GM19043 (cell line): Measurements from ENCODE around the gene CSNK1G3.

Source experiments
- ATAC-seq: cut with Tn5 transposase; IDR thresholded peaks from one replicate; pipeline ENCODE4 v1.9.1; 2021; ENCODE audit warnings: low read depth; ENCODE audit not compliant: unreplicated experiment

Gene CSNK1G3

DNA sequence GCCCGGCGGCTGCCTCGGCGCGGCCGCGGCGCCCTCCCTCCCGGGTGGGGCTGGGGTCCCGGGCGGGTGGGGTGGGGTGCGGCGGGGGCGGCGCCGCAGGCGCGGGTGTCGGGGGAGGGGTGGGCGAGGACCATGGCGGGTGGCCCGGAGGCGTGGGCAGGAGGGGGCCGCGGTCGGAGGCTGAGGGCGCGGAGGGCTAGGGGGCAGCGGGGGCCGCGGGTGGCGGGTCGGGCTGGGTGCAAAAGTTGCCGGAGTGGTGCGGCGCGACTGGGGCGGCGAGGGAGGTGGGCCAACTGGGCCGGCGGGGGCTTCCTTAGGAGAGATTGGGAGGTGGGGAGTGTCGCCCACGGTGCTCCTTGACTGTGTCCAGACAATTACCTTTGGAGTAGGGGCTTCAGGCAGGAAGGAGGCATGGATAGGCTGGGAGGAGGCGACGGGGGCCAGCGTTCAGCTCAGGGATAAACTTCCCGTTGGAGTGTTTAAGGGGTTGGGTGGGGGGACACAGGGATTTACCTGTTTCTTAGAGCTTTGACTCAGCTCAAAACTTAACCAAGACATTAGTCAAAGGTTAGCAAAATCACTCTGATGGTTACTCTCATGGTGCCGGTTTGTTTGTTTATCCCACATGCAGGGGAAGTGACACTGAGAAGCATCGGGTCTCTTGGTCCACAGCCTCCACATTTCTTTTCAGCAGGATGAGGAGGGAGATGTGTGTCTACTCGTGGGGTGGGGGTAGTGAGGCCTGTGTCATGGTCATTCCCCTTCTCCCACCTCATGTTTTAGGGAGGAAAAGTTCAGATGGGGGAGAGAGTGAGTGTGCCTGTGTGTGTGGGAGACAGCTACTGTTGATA, 859 bp downstream of the CSNK1G3 start:
- peak; percentile 35 for ATAC-seq

DNA sequence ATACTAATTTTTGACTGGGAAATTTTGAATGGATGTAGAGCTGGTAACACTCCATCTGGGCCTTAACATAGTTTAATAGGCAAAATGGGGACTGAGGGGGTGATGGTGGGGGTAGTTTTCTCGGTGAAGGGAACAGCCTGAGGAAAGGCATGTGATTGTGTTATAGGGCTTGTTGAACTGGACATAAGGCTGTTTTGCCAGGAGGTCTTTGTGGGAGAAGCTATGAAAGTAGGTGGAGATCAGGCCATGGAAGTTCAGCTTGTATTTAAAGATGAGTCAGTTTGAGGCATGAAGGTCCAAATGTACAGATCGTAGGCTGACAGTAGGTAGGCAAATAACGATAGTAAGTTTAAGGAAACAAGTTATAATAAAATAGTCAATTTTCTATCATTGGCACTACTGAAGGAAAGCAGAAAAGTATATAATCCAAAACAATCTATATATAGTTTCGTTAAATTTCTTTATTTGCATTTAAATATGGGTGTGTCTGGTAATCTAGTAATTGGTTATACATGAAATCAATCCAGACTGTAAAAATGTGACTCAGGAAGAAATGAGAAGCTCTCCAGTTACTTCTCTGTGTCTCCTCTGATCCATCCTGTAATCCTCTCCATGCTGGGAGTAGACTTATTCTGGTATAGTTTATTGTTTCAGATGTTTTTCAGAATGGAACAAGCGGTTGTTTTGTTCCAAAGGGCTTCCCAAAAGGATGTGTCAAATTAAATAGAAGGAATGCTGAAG, 2.8 kb downstream of the CSNK1G3 start:
- ATAC-seq = no peak

DNA sequence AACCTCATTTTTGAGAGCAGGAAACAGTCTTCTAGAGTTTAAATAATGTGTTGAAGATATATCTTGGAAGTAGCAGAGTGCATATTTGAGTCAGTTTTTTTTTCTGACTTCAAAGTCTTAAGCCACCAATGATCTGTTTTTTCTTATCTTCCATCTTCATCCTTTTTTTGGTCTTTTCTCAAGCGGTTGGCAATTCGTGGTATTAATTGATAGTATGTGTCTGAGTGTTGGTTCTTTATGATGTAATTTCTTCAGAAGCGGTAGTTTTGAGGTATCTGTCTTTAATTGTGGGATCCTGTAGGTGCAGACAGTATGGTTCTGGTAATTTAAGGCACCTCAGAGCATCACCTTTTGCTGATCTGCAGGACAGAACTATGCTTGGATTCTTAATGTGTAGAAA, 3.9 kb downstream of the CSNK1G3 start:
- no peak for ATAC-seq

DNA sequence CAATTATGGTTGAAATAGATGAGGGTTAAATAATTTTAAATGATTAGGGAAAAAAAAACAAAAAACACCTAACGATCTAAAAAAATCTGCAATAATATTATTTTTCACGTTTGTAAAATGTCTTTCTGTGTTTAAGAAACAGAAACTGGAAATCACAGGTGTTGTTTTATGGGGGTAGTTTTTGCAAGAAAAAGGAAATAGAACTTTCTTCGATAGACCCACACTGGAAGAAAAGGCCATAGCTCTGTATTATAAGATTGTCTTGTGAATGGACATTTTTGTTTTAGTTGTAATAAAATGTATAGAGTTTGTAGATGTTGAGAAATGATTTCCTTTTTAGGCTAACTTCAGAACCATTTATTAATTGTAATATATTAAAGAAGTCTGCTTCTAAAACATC, 5.5 kb downstream of the CSNK1G3 start:
- ATAC-seq = no peak

DNA sequence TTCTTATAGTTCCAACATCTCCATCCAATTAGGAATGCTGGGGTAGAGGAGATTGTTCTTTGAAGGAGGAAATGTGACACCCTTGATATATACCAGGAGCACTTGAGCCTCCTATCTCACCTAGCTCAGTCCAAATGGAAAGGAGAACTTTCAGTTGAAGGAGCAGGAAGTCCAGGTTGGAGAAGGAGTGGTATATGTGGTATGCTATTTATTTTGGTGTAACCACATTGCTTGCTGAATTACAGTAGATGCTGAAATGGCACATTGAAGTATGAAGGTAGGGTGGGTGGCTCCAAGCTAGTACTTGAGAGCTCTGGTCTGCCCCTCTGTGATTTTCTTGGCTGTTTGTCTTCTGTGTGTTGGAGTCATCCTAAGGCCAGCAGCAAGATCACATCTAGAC, 6.1 kb downstream of the CSNK1G3 start:
- ATAC-seq = peak; percentile 39

DNA sequence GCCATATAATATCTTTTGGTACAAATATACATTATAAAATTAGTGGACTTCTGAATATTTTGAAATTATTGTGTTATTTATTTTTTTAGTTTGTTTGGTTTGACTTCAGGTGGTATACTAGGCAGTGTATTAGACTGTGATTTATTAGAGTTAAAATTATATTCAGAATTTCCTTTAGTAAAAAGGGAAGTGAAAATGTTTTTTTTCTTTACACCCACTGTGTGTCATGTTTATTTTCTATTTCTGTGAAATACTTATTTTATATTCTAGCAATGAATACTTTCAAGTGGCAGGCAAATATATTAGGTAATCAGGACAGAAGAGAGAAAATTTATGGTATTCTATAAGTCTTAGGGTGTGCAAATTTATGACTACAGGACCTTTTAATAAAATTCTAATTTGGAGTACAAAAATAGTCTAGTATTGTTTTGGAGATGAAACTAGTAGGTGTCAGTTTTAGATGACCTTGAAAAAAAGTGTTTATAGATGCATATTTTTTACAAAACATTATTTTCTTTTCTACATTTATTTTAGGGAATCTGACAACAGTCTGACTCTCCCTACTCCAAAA, 8.8 kb downstream of the CSNK1G3 start:
- peak; percentile 45 for ATAC-seq

DNA sequence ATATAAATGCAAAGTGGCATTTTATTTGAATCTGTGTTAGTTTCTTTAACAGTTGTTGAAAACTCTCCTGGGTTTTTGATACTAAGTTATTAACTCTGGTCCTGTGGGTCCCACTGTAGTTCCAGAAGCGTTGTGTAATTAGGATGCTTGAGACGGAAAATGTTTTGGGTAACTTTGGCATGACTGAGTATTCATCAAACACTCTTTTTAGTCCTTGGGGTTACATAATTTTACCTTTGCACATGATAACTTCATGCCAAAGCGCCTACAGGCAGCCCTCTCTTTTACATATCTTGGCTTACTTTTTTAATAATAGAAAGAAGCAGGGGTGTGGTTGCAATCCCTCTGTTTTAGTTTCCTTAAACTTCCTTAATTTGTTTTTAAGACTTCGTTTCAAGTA, 12.2 kb downstream of the CSNK1G3 start:
- no peak for ATAC-seq

DNA sequence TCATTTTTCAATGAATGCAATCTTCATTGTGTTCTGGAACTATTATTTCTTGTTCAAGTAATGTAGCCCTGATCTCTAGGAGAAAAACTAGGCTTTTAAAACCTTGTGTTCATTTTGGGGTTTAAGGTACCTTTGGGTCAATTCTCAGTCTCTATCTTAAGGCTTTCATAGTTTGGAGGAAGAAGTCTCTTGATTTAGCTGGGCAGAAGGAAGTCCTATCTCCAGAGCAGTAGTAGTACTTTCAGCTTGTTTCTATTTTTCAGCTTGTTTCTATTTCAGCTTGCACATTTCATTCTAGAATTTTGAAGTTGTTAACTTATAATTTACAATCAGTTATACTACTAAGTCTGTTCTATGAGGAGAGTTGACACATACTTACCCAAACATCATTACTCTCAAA, 15.2 kb downstream of the CSNK1G3 start:
- ATAC-seq = no peak

DNA sequence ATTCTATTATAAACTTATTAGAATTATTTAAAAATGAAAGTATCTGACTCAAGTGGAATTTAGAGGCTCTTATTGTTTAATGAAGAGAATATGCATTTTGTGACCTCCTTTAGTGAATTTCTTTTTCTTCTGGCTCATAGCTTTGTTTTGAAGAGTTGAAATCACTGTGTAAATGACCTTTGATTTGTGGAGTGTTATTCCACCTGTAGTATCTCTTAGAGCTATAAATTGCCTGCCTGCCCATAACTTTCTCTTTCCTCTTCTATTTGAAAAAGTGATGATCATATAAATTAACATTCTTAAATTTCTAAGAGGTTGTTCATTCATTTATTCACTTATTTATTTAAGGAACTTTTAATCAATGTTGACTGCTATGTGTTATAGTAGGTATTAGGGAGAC, 16.1 kb downstream of the CSNK1G3 start:
- no peak for ATAC-seq

DNA sequence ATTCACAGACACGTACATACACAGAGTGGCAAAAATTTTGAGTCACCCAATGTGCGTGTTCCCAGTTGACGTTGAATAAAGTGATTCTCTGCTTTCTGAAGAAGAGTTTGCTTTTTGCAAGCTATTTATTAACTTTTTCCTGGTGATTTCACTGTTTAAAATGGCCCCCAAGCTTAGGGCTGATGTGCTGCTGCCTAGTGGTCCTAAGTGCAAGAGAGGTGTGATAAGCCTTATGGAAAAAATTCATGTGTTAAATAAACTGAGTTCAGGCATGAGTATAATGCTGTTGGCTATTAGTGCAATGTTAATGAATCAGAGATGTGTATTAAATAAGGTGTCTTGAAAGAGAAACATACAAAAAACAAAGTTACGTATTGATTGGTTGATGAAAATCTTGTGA, 16.9 kb downstream of the CSNK1G3 start:
- ATAC-seq = no peak

DNA sequence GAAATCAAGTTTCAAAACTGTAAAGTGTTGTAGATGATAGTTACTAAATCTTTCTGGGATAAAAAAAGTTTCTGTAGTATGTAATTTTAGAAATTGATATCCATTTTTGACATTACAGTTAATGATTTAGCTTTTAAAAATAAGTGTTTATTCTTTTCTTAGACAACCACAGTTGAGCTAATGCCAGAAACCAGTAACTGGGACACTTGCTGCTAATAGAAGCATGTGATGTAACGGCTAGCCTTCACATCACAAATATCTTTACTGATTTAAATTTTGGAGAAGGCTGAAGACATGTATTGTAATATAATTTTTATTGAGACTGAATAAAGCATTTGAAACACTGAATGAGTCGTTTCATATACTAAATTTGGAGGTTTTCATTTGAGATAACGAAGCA, 18.8 kb downstream of the CSNK1G3 start:
- ATAC-seq = no peak

DNA sequence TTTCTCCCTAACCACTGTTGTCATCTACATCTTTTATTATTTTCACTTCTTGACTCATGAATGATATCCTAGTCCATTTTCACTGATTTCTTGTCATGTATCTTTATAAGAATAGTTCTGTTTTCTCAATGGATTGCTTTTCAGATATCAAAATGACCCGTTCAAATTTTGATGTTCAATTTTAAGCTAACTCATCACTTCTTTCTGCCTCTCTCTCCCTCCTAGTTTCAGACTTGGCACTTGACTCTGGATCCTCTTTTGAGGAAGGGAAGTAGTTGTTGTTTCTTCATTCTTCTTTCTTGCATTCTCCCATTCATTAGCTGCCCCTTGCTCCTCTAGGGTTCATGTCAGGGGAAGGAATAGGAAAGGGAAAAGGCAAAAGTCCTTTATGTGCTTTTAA, 23.7 kb downstream of the CSNK1G3 start:
- ATAC-seq = no peak

DNA sequence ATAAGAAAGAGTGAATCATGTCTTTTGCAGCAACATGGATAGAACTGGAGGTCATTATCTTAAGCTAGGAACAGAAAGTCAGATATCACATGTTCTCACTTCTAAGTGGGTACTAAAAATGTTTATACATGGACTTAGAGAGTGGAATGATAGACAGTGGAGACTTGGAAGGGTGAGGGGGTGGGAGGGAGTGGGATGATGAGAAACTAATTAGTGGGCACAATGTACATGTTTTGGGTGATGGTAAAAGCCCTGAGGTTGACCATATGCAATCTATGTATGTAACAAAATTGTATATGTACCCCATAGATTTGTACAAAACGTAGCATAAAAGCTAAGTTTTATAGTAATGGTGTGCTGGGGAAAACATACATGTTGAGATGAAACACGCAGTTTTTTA, 25.3 kb downstream of the CSNK1G3 start:
- ATAC-seq = no peak

DNA sequence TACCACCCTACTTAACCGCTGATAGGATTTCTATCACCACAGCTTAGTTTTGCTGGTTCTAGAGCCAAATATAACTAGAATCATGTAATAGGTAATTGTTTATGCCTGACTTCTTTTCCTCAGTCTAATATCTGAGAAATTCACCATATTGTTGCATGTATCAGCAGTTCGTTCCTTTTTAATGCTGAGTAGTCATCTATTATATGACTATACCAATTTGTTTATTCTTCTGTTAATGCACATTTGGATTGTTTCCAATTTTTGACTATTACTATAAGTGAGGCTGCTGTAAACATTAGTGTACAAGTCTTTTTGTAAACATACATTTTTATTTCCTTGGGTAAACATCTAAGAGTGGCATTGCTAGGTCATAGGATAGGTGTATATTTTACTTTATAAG, 25.9 kb downstream of the CSNK1G3 start:
- no peak for ATAC-seq

DNA sequence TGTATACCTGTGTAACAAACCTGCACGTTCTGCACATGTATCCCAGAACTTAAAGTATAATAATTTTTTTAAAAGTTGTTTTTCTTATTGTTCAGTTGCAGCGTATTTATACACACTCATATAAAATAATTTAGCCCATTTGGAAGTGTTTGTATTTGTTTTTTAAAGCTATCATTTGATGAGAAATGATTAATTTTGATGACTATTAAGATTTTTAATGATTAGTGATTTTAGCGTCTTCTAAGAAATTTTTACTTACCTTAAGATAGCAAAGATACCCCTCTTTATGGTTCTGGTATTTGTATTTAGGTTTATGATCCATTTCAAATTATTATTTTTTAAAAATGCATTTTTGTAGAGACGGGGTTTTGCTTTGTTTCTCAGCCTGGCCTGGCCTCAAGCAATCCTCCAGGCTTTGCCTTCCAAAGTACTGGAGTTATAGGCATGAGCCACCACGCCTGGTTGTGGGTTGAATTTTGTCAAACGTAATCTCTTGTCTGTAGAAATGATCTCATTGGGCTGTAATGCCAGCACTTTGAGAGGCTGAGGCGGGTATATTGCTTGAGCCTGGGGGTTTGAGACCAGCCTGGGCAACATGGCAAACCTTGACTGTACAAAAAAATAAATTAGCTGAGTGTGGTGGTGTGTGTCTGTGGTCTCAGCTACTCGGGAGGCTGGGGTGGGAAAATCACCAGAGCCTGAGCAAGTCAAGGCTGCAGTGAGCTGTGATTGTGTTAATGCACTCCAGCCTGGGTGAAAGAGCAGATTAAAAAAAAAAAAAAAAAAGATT, 26.9 kb downstream of the CSNK1G3 start:
- no peak for ATAC-seq

DNA sequence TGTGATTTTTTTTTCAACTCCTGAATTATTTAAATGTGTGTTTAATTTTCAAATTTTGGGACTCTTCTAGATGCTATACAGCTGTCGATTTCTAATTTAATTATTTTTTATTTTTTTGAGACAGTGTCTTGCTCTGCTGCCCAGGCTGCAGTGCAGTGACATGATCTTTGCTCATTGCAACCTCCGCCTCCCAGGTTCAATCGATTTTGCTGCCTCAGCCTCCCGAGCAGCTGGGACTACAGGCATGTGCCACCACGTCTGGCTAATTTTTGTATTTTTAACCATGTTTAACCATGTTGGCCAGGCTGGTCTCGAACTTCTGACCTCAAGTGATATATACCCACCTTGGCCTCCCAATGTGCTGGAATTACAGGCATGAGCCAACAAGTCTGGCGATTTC, 28.6 kb downstream of the CSNK1G3 start:
- ATAC-seq = no peak

DNA sequence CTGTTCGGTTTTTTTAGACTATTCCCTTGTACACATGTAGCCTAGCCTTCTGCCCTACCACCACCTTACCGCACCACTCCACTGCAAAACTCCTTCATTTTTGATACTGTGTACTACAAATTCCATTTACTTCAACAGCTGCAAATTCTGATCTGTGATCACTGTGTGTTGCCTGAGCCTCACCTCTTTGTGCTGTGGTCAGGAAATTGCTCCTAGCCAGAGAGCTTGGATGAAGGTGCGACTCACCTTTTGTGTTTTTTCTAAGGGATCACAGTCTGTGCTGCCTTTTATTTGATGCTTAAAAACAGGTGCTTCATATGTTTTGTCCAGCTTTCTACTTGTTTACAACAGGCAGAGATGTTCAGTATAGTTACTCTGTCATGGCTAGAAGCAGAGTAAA, 31.5 kb downstream of the CSNK1G3 start:
- ATAC-seq = no peak

DNA sequence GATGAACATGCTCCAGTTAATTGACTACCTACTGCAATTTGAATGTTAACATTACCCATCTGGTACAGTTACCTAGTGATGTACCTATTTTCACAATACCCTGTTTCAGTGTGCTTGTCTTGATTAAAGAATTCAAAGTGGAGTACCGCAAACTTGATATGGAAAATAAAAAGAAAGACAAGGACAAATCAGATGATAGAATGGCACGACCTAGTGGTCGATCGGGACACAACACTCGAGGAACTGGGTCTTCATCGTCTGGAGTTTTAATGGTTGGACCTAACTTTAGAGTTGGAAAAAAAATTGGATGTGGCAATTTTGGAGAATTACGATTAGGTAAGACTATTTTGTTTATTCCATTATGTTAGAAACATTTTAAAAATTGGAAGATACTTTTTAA, 33.5 kb downstream of the CSNK1G3 start:
- no peak for ATAC-seq

DNA sequence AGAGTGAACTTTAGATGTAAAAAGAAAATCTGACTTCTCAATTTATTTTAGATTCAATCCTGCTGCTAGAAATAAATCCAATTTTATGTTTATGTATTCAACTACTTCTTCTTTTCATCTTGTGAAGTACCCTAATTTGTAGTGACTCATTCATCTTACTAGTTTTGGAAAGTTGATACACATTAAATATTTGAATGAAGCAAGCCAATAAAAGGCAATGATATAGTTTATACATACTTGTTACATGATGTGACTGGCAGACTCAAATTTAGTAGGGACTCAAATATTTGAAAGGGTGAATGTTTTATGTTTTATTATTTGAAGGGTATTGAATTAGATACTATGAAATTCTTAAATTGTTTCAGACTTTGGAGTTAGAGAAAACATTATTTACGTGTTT, 34.7 kb downstream of the CSNK1G3 start:
- no peak for ATAC-seq

DNA sequence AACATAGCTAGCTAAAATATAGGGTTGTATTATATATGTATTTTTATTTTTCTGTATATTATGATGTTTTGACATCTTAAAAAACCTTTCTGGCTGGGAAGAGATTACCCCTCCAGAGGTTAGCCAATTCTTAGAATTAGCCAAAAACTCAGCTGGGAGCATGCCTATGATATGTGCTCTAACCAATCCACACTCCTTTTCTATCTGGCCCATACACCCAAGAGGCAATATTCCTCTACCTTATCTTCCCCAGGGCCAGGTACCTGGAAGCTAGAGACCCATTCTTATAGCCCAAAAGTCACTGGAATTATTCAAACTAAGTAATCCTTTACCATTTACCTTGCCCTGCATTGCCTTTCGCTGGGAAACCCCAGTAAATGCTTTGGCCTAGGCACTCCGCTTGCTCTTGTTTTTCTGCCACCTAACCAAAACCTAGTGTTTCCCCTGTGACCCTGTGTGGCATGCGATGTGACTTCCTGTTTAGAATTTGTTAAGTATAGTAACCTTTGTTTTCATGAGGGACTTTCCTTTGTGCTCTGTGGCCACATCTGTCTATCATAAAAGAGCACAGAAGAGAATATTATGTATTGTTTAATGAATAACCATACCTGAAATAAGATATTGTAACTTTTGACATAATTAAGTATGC, 37.4 kb downstream of the CSNK1G3 start:
- peak; percentile 99 for ATAC-seq
